GM18861 (cell line): ENCODE results near the gene FAM78B.

Experiments
- ATAC-seq: cut with Tn5 transposase; IDR thresholded peaks from one replicate; pipeline ENCODE4 v1.9.1; 2021; ENCODE audit not compliant: unreplicated experiment

The FAM78B gene

DNA sequence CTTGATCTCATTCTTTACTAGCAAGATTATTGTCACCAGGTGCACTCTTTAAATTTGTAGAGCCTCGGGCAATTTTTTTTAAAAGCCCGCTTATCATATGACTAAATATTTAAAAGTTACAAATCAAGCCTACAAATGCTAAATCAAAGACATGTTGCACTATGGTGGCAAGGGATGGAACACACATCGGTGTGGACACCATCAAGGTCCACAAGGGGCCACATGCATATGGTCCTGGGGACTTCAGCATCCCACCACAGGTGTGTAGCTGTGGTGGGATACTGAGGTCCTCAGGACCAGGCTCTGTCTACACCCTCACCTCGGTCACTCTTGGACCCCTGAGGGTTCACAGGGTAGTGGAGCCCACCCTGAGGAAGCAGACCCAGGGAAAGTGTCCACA lies 45.8 kb downstream of the FAM78B start:
- ATAC-seq: no peak

DNA sequence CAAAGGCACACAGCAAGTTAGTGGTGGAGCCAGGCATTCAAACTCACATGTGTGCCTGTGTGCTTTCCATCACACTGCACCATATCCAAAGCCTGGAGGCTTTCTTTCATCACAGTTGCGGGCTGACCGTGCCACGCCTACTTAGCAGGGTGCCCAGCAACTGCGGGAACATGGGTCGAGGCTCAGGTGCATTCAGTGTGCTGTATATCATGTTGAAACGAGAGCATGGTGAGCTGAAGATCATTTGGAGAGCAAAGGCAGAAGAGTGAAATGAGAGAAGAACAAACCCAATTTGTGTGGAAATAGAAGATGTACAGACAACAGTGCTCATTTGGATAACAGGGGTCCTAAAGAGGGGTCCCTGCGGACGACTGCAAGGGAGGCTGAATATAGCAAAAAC lies 46.5 kb downstream of the FAM78B start:
- ATAC-seq: no peak

DNA sequence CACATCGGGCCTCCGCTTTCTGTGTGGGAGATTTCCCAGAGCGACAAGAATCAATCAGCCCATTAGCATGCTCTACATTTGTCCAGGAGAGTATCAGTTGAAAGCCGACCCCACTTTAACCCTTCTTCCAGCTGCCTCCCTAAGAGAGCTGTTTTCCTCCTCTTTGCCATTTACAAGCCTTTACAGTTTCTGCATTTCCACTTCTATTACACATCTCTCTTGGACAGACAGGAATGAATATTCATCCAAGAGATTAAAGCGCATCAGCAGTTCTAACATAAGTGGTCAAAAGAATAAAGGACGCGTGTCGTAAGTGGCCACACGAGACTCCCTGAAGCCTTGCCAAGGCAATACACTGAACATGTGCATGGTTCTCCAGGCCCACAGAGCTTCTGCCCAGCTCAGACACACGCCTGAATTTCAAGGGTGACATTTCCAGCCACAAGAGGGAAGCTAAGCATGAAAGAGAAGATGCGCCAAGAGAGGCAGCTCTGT lies 47.3 kb downstream of the FAM78B start:
- ATAC-seq: no peak

DNA sequence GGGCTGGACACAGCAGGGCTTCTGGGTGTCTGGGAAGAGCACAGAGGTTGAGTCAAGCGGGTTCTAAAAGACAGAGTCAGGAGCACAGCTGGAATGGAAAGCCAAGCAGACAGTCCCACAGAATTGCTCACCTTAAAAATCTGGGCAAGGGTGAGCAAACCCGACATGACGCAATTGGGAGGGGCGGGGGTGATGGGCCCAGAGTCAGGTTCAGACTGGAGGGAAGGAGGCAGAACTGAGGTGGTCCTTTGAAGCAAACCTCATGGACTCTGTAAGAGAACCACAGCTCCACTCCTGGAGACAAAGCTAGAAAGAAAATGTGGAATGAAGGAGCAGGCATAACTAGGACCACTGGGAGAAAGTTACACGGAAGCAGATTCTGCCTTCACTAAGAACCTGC lies 49.0 kb downstream of the FAM78B start:
- ATAC-seq: no peak

DNA sequence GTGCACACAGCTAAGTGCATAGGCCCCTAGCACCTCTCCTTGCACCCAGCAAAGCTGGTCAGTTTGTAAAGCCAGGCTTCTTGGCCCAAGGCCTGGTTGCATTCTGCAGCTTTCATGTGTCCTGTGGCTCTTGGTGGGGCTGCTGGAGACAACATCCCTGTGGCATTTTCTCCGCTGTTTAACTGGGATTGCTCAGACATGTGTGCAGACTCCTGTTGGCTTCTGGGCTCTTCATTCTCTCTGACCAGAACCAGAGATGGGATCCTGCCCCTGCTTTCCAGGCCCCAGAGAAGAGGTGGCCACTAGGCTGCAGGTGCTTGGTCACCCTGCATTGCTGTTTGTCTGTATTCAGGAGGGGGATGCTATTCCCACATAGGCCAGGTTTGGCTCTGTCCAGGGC lies 50.8 kb downstream of the FAM78B start:
- ATAC-seq: no peak

DNA sequence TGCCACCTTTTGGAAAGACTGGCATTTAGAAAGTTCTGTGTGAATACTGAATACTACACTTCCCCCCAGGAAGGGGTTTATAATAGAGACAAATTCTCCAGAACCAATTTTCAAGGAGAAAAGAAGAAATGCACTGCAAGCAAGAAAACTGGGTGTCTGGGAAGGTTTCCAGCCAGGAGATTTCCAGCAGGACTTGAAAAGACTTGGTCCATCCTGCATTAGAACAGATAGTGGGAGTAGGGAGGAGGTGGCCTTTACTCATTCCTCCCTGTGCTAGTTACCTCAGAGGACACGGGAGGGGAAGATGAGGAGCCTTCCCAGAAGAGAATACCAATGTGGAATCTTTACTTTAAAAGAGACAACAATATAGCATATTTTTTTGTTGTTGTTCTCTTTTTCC lies 52.4 kb downstream of the FAM78B start:
- no peak for ATAC-seq

DNA sequence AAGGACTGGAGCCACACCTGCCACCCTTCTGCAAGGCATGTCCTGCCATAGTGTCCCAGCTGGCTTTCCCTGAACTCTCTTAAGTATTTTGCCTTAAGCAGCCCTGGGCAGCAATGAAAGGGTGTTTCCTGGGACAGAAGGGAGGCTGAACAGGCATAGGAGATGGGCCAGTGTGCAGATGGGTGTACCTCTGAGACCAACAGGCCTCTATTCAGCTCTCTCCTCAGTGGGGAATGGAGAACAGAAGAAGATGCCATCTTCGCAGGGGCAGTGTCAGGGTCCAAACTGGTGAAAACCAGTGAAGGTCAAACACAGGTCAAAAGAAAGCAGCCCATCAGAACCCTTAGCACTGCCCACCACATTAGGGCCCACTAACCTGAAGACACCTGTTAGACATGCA lies 53.2 kb downstream of the FAM78B start:
- no peak for ATAC-seq

DNA sequence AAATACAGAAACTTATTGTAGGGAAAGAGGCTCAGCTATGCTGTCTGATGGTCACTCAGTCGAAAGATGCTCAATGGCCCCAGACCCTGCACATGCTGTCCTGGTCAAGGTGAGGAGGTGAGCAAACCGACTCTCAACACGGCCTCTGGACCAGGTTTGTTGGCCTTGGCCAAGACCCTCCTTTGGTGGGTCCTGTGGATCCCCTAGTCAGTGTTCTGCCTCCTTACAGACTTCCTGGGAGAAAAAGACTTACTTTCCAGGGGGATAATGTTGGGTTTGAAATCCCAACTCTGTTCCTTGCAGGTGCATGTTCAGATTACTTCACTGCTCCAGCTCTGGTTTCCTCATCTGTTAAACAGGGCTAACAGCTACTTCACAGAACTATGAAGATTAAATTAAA lies 53.8 kb downstream of the FAM78B start:
- no peak for ATAC-seq

DNA sequence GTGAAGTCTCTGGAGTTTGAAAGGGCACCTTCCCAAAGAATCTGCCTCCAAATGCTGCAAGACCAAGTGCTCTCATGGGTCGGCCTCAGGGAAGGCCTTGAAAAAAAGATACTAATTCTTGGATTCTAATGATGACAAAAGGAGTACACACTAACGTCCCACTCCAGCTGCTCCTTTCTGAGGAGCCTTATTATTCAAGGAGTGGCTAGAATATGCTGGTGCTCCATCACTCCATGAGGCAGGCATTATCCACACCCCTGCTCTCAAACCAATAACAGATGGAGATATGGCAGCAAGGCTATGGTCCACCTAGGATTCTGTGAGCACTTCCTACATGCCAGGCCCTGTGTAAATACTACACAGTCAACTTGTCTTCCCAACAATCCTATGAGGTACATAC lies 54.4 kb downstream of the FAM78B start:
- ATAC-seq: no peak

DNA sequence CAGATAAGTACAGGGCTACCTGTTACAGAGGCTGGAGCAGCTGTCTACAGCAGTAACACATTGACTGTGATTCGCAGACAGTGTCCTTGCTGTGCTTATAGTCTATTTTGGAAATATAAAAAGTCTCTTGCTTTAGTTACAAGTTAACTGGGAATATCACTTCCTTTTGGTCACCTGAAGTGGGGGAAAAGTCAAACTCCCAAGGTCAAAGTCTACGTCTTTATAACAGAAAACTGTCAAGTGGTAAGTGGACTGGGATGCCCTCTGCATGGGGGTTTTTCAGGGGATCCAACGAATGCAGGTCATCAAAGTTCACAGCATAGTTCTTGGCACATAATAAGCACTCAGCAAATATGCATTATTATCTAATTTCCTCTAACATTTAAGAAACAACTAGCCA lies 55.4 kb downstream of the FAM78B start:
- ATAC-seq: no peak

DNA sequence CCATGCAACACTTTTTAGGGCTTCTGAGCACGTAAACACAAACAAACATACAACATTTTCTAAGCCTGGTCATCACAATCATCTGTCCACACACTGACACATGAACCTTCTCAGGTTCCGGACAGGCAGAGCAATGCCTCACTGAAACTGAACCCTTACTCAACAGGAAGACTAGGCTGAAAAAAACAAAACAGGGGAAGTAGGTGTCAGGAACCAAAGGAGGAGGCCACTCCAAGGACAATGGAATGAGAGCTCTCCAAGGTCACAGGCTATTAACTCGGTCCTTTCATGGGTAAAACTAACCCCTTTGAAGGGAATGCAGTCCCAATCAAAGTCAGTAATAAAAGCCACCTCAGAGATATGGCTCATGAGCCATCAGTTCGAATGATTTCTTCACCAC lies 76.6 kb downstream of the FAM78B start:
- no peak for ATAC-seq

DNA sequence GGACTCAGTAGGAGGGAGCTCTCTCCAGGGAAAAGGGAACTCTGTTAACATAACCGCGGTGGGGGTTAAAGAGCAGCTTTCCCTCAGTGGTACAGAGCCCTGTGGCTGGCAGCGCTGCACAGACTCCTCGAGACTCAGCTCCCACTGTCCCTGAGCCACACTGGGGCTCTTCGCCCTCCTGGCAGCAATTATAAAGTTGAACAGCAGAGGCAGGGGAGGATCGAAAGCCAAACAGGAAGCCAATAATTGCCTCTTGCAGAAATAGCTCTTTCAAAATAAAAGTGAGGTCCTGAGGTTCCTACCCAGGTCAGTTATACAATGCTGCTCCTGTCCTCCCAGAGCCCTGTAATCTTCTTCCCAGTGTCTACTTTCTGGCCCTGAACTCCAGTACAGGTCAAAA lies 77.0 kb downstream of the FAM78B start:
- peak; percentile 64 for ATAC-seq

DNA sequence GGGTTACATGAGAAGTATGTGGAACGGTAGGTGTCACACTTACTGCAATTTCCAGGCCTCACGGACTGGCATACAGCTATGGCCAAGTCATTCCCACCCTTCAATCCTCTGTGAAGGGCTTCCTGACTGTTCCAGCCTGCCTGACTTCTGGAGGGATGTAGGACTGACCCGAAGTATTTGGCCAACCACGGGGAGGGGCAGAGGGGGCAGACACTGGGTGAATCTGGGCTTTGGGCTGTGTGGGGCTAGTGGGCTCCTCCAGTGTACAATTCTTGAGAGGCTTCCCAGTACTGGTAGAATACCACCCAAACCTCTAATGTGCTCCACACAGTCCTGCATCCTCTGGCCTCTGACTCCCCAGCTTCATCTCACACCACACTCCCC lies 78.2 kb downstream of the FAM78B start:
- ATAC-seq: no peak

DNA sequence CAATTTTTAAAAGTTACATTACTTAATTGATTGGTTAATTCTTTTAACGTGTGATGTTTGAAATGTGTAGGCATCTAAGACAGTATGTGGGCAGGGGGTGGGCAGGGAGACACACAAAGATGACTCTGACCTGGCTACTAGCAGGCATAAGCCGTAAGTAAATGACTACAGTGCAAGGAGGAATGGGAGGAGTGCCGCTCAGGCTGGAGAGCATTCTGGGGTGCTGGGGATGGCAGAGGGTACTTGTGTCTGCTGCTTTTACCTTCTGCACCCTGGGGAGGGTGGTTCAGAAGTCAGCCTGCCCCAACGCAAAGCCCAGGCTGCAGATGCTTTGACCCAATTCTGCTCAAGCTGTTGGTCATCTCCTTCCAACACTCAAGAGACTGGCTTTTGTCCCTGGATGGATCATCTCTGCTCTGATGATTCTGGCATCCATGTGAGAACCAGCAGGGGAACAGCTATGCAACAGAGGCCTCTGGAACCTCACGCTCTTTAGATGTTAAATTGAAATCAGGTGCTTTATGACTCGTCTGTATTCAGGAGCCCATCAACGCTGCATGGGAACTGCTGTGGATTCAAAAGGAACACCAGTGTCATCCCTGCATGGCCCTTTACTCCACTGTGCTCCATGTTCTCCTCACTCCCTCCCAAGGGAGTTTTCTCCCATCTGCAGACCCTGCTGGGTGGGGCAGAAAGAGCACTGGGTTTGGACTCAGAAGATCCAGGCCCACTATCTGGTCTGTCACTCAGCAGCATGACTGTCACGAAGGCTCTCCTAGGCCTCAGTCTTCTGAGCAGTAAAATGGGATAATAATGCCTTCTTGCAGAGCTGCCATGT lies 78.8 kb downstream of the FAM78B start:
- ATAC-seq: no peak

DNA sequence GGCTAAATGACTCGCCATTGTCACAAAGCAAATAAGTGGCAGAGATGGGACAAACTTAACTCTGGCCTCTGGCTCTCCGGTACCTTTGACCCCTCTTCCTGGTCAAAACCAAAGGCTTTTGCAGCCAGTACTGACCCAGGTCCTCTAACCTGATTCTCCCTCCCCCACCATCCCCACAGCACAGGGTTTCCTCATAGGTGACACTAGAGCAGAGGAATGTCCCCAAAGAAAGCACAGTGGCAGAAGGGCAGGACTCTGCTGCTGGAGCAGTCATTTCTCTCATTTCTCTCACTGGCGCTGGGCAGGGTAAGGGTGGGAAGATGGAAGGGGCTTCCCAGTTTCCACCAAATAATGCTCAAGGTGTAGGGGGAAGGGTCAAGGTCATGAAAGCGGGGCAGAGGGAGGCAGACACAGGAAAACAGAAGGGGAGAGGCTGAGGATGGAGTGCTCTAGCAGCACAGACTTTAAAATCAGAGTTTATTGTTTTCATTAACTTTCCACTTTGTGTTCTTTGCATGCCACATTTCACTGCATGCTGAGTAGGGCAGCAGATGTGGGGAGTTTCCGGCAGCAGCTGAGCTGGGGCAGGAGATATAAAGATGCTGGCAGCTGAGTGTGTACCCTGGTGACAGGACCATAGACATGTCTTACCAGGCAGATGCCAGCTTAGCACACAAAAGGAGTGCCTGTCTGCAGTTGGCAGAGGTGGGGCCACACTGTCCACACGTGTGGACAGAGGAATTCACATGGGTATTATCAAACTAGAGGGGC lies 80.5 kb downstream of the FAM78B start:
- no peak for ATAC-seq

DNA sequence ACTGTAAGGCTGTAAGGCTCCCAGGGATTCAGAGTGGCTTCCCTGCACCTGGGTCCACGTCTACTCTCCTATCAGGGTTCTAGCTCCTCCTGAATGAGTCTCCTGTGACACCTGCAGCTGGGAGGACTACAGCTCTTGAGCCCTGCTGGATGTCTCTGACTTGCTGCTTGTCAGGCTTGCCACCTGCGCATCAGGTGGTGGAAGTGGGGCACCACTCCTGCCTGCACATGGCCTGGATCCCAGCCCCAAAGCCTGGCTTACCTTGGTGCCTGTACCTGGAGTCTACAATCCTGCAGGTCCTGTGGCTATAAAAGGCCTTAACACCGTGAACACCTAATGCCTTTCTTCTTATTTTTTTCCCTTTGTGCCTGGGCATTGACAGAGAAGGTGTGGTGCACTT lies 82.2 kb downstream of the FAM78B start:
- no peak for ATAC-seq

DNA sequence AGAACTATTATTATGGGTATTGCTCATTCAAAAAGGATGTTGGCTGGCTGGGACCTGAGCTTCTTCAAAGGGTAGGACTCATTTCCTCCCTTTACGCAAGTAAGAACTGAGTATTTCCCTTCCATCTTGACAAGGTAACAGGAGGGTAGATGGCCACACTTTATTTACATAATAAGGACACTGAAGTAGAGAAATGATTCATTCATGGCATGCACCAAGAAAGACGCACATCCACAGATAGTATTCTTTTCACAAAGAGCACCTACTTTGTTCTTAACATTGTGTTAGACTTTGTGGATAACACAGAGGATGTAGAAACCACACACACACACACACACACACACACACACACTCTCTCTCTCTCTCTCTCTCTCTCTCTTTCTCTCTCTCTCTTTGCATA lies 82.9 kb downstream of the FAM78B start:
- peak; percentile 74 for ATAC-seq

DNA sequence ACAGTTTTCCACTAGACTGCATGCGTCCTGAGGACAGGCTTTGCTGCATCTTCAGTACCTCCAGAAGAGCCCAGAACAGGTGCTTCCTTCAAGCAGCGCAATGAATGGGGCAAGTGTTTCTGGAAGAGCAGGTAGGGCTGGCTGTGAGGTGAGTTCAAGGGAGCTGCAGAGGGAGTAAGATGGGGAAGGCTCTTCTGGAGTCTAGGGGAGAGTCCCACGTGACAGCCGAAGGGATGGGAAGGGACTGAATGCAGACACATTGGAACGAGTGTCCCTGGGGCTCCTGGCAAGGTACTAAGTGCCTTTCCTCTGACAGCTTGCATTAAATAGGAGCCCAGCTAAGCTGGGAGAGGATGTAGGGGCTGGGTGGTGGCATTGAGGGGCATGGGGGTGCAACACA lies 84.2 kb downstream of the FAM78B start:
- ATAC-seq: no peak

DNA sequence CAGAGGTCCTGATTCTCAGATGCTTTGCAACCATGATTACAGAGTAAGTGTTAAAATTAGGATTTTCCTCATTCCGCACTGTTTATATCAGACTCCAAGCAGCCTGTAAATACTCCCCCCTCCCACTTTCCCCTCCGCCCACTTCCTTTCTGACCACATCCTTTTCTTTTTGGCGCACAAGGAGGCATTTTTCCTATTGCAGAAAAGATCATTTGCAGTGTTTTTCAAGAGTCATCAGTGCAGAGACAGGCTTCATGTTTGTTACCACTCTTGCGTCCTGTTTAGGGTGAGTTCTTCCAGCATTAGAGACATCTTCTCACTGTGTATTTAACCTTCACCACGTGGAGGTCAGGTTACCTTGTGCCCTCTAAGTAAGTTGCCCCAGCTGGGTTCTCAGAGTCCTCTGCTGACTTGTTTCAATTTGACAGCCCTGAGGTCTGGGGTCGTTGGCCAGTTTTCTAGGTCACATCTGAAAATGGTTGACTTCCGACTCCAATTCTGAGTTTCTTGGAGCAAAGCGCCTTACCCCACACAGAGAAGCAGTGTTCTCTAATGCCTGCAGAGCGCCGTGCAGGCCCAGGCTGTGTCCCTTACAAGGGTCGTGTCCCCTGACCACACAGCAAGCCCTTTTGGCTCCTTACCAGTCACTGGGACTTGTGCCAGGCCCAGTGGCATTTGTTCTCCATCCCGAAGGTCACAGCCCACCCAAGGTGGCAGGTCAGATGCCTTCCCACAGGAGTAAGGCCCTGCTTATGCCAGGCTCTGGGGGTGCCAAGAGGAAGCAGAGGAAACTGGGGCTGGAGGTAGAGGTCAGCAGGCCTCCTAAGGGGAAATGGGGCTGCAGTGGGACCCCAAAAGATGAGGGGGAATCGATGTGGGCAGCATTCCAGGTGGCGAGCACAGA lies 85.6 kb downstream of the FAM78B start:
- no peak for ATAC-seq

DNA sequence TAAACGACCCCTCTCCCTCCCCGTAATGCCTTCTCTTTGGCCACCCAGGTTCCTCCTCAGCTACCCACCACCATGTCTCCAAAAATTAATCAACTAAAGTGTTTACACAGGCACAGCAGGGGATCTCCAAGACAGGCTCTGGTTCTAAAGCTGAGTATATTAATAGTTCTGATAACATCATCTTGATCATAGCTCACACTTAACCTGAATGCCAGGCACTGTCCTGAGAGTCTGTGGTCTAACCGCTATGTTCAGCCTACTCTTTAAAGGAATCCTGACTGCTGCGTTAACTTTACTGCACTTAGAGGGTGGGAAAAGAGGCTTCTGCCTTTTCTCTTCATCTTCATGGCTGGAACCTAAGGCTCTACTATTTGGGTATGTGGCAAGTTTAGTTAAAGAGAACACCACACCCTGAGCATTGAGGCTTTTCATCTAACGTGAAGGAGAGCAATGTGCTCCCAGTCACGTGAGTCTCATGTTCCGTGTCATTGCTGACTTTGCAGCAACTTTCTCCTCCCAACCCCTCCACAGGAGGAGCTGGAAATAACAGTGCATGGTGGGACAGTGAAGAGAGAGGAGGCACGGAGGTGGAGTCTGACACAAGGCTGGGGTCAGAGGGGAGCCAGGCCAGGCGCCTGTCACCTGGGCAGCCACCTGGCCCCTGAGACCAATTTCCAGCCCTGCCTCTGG lies 86.4 kb downstream of the FAM78B start:
- no peak for ATAC-seq

DNA sequence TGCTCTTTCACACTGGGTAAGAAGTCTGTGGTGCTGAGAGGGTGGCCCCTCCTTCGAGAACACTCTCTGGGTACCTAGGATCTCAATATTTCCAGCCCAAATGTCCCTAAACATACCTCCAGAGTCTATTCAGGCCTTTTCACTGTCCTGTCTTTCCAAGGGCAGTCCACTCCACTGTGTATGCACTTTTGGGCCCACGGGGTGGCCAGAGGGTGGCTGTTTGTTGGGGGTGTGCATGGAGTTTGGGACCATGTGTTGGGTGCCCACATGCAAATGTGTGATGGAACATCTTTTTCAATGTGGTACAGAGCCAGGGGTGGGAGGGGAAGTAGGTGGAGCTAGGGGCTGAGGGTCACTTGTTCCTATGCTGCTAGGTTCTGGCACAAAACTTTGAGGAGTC lies 87.5 kb downstream of the FAM78B start:
- ATAC-seq: no peak
